HCT116 (cell line): Measurements from ENCODE around the gene H6PD.

ENCODE experiments used
- EGR1 ChIP-seq: IDR thresholded peaks from 2 replicates; pipeline ENCODE4 v1.6.1; 2012; ENCODE audit warnings: low read depth
- EZH2 ChIP-seq: fragments of 200-600 bp; sonication (generic); IDR thresholded peaks from 2 replicates; pipeline ENCODE4 v1.6.1; 2017; ENCODE audit warnings: antibody characterized with exemption, mixed run types
- JUND ChIP-seq: IDR thresholded peaks from 2 replicates; pipeline ENCODE4 v1.6.1; 2012
- POLR2AphosphoS5 ChIP-seq: IDR thresholded peaks from 2 replicates; pipeline ENCODE4 v1.6.1; 2011; ENCODE audit warnings: mild to moderate bottlenecking, low read depth, low read length, moderate library complexity
- RAD21 ChIP-seq: IDR thresholded peaks from 2 replicates; pipeline ENCODE4 v1.6.1; 2012; ENCODE audit warnings: low read depth, mild to moderate bottlenecking
- YY1 ChIP-seq: IDR thresholded peaks from 2 replicates; pipeline ENCODE4 v1.6.1; 2011; ENCODE audit warnings: low read length, low read depth, moderate library complexity, mild to moderate bottlenecking; ENCODE audit not compliant: insufficient replicate concordance; ENCODE audit errors: extremely low read depth
- TF ChIP-seq, protein P1 (sequence below): IDR thresholded peaks from 2 replicates; pipeline ENCODE4 v1.6.1; 2012; ENCODE audit warnings: low read depth
- TF ChIP-seq, protein P2 (sequence below): IDR thresholded peaks from 2 replicates; pipeline ENCODE4 v1.6.1; 2012
- TF ChIP-seq, protein P3 (sequence below), 3 experiments: fragments of 200-600 bp in 1 of 3; sonication (generic) in 1 of 3; IDR thresholded peaks in 2 of 3; conservative IDR thresholded peaks in 1 of 3; 2 replicates each; pipeline ENCODE4 v1.5.1; 2012 to 2017; ENCODE audit warnings: low read depth in 2 of 3, low read length in 2 of 3, antibody characterized with exemption in 1 of 3, borderline replicate concordance in 1 of 3, control low read depth in 1 of 3, mild to moderate bottlenecking in 1 of 3, mixed read lengths in 1 of 3, mixed run types in 1 of 3, moderate library complexity in 1 of 3; ENCODE audit not compliant: insufficient read depth in 1 of 3

DNA sequence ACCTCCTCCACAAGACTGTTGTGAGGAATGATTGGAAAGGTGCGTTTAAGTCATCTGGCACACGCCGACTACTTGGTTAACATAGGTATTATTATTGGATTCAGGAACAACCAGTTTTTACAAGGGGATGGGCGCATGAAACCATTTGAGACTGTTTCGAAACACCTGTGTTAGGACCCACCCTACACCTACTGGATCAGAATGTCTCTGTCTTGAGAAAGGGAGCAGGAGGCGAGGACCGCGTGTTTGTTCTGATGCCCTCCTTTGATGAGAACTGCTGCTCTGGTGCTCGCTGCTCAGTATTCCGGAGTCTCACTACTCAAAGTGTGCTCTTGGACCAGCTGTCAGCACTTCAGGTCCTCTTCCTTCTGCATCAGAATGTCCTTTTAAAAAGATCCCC lies 7.3 kb downstream of the H6PD start:
- no peak for TF ChIP-seq EZH2
- TF ChIP-seq, protein P1, sequence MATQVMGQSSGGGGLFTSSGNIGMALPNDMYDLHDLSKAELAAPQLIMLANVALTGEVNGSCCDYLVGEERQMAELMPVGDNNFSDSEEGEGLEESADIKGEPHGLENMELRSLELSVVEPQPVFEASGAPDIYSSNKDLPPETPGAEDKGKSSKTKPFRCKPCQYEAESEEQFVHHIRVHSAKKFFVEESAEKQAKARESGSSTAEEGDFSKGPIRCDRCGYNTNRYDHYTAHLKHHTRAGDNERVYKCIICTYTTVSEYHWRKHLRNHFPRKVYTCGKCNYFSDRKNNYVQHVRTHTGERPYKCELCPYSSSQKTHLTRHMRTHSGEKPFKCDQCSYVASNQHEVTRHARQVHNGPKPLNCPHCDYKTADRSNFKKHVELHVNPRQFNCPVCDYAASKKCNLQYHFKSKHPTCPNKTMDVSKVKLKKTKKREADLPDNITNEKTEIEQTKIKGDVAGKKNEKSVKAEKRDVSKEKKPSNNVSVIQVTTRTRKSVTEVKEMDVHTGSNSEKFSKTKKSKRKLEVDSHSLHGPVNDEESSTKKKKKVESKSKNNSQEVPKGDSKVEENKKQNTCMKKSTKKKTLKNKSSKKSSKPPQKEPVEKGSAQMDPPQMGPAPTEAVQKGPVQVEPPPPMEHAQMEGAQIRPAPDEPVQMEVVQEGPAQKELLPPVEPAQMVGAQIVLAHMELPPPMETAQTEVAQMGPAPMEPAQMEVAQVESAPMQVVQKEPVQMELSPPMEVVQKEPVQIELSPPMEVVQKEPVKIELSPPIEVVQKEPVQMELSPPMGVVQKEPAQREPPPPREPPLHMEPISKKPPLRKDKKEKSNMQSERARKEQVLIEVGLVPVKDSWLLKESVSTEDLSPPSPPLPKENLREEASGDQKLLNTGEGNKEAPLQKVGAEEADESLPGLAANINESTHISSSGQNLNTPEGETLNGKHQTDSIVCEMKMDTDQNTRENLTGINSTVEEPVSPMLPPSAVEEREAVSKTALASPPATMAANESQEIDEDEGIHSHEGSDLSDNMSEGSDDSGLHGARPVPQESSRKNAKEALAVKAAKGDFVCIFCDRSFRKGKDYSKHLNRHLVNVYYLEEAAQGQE: no peak
- TF ChIP-seq, protein P2, sequence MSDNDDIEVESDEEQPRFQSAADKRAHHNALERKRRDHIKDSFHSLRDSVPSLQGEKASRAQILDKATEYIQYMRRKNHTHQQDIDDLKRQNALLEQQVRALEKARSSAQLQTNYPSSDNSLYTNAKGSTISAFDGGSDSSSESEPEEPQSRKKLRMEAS: no peak
- no peak for TF ChIP-seq EGR1
- TF ChIP-seq, protein P3, sequence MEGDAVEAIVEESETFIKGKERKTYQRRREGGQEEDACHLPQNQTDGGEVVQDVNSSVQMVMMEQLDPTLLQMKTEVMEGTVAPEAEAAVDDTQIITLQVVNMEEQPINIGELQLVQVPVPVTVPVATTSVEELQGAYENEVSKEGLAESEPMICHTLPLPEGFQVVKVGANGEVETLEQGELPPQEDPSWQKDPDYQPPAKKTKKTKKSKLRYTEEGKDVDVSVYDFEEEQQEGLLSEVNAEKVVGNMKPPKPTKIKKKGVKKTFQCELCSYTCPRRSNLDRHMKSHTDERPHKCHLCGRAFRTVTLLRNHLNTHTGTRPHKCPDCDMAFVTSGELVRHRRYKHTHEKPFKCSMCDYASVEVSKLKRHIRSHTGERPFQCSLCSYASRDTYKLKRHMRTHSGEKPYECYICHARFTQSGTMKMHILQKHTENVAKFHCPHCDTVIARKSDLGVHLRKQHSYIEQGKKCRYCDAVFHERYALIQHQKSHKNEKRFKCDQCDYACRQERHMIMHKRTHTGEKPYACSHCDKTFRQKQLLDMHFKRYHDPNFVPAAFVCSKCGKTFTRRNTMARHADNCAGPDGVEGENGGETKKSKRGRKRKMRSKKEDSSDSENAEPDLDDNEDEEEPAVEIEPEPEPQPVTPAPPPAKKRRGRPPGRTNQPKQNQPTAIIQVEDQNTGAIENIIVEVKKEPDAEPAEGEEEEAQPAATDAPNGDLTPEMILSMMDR (IDR thresholded peaks at IDR 0.05 in 2 of 3, conservative IDR thresholded peaks at IDR 0.05 in 1 of 3; ENCODE audit: borderline replicate concordance in 1 of 3, insufficient read depth in 1 of 3, low read depth in 2 of 3, low read length in 2 of 3): no peak
- no peak for TF ChIP-seq POLR2AphosphoS5
- no peak for TF ChIP-seq JUND
- no peak for TF ChIP-seq RAD21
- no peak for TF ChIP-seq YY1
